ENCODE results near the gene TSPAN17.

TSPAN17 gene

DNA sequence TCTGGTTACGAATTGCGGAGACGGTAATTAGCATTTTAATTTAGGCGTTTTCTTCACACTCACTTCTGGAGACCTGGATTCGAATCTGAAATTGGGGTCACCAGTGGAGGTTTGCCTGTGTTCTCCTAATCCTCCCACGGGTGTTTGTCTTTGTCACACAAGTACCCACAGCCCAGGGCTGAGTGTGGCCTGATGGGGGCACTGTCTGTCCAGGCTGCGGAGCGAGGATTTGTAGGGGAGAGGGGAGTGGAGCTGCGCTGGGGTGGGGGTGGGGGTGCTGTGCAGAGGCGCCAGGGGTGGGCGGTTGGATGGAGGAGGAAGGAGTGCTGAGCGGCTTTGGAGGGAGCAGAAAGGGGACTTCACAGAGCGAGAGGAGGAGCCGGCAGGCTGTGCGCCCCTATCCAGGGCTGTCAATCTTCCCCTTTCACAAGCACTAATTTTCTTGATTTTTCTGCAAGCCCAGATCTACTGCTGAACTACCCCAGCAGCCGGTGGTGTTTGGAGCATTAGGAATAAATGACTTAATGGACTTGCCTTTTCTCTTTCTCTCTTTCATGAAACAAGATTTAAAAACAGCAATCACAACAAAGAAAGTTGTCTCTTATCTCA is 53.1 kb downstream of the TSPAN17 start:
- TF ChIP-seq, protein P1, sequence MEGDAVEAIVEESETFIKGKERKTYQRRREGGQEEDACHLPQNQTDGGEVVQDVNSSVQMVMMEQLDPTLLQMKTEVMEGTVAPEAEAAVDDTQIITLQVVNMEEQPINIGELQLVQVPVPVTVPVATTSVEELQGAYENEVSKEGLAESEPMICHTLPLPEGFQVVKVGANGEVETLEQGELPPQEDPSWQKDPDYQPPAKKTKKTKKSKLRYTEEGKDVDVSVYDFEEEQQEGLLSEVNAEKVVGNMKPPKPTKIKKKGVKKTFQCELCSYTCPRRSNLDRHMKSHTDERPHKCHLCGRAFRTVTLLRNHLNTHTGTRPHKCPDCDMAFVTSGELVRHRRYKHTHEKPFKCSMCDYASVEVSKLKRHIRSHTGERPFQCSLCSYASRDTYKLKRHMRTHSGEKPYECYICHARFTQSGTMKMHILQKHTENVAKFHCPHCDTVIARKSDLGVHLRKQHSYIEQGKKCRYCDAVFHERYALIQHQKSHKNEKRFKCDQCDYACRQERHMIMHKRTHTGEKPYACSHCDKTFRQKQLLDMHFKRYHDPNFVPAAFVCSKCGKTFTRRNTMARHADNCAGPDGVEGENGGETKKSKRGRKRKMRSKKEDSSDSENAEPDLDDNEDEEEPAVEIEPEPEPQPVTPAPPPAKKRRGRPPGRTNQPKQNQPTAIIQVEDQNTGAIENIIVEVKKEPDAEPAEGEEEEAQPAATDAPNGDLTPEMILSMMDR (conservative IDR thresholded peaks at IDR 0.05; ENCODE audit: low read depth, low read length): no peak
- Histone ChIP-seq H3K27ac (no peak overlapping the region), H2AFZ (ENCODE audit: low read depth) (no peak overlapping the region), H3K9ac (no peak overlapping the region), H3K4me2 (no peak overlapping the region), H3K79me2 (ENCODE audit: insufficient read depth, low read depth) (no peaks in the 10 kb centered on the region), H3K4me1 (ENCODE audit: low read depth, poor library complexity, severe bottlenecking) (no peaks in the 10 kb centered on the region), H3K4me3 (IDR thresholded peaks at IDR 0.05; ENCODE audit: insufficient read depth, low read depth, low read length) (no peak overlapping the region), H4K20me1 (ENCODE audit: insufficient read depth) (no peaks in the 10 kb centered on the region), H3K36me3 (ENCODE audit: insufficient read depth) (no peaks in the 10 kb centered on the region), H3K27me3 (ENCODE audit: insufficient read depth, low read depth) (peaks cover 15% of the 10 kb centered on the region; the same call in 1 of the 2 replicates)

DNA sequence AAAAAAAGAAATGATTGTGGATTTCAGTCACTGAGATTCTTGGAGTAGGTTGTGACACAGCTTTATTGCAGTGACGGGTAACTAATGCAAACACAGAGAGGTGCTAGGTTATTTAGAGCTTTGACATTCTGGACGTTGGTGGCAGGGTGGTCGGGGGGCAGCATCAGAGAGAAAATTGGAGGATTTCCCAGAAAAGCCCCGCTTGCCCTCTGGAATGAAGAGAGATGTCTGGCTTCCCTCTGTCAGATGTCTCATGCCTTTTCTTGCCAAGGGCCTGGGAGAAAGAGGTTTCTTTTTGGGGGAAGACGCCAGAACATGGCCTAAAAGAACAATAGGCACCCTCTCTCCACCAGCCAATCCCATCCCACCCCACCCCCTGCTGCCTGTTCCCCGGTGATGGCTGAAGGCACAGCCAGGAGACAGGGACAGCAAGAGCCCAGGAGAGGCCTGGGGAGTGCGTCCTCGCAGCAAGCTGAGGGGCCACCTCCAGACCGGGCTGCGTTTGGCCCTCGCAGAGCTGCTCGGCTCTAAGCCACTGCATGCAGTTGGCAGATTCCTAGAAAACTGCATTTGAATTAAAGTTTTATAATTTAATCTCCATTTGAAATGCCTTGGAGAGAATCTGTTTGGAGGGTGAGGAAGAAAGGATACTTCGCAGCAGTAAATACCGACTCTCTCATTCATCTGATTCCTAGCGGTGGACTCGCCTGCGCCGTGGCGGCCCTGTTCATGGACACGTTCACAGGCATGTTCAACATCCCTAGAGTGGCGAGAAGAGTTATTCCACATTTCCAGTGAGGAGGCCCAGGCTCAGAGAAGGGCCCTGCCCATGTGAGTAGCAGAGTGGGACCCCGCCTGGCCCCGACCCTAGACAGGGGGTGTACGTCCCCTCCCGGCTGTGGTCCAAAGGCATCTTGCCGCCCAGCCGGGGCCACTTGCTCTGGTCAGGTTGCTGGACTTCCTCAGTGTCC is 55.7 kb downstream of the TSPAN17 start:
- Histone ChIP-seq H3K27ac (no peak overlapping the region), H3K4me1 (ENCODE audit: low read depth, poor library complexity, severe bottlenecking) (no peaks in the 10 kb centered on the region), H3K36me3 (ENCODE audit: insufficient read depth) (no peaks in the 10 kb centered on the region), H3K27me3 (ENCODE audit: insufficient read depth, low read depth) (peaks cover 14% of the 10 kb centered on the region; the same call in 1 of the 2 replicates), H4K20me1 (ENCODE audit: insufficient read depth) (no peaks in the 10 kb centered on the region), H3K4me2 (no peak overlapping the region), H3K79me2 (ENCODE audit: insufficient read depth, low read depth) (no peaks in the 10 kb centered on the region), H3K4me3 (IDR thresholded peaks at IDR 0.05; ENCODE audit: insufficient read depth, low read depth, low read length) (no peak overlapping the region), H3K9ac (no peak overlapping the region), H2AFZ (ENCODE audit: low read depth) (no peak overlapping the region)
- TF ChIP-seq, protein P1 (conservative IDR thresholded peaks at IDR 0.05; ENCODE audit: low read depth, low read length): no peak

DNA sequence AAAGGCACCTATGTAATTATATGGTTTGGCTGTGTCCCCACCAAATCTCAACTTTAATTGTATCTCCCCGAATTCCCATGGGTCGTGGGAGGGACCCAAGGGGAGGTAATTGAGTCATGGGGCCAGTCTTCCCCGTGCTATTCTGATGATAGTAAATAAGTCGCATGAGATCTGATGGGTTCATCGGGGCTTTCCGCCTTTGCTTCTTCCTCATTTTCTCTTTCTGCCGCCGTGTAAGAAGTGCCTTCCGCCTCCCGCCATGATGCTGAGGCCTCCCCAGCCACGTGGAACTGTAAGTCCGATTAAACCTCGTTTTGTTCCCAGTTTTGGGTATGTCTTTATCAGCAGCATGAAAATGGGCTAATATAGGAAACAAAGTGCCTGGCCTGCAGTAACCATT is 56.6 kb downstream of the TSPAN17 start:
- Histone ChIP-seq H3K79me2 (ENCODE audit: insufficient read depth, low read depth) (no peaks in the 10 kb centered on the region), H3K4me3 (IDR thresholded peaks at IDR 0.05; ENCODE audit: insufficient read depth, low read depth, low read length) (no peak overlapping the region), H3K36me3 (ENCODE audit: insufficient read depth) (no peaks in the 10 kb centered on the region), H3K4me1 (ENCODE audit: low read depth, poor library complexity, severe bottlenecking) (no peaks in the 10 kb centered on the region), H3K27ac (no peak overlapping the region), H4K20me1 (ENCODE audit: insufficient read depth) (no peaks in the 10 kb centered on the region), H2AFZ (ENCODE audit: low read depth) (no peak overlapping the region), H3K9ac (no peak overlapping the region), H3K27me3 (ENCODE audit: insufficient read depth, low read depth) (peaks cover 12% of the 10 kb centered on the region; the same call in 1 of the 2 replicates), H3K4me2 (no peak overlapping the region)
- TF ChIP-seq, protein P1 (conservative IDR thresholded peaks at IDR 0.05; ENCODE audit: low read depth, low read length): no peak

DNA sequence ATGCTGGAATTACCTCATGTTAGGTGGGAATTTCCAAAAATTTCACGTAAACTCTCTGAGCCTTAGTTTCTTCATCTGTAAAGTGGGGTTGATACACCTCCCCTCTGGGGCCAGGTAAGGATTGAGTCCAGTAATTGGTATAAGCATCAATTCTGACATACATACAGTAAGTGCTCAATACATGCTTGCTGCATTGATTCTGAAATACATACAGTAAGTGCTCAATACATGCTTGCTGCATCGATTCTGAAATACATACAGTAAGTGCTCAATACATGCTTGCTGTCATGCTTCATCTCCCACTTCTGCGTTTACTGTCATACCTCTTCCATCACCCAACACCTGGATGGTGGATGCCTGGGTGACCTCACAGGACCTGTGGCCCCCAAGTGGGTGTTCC is 57.1 kb downstream of the TSPAN17 start:
- no peaks in the 10 kb centered on the region for H3K4me1 ChIP-seq (ENCODE audit: low read depth, poor library complexity, severe bottlenecking)

More for the DNA sequence above, 57.1 kb downstream of the TSPAN17 start:
- no peak overlapping the region for H2AFZ ChIP-seq (ENCODE audit: low read depth)
- H3K79me2 ChIP-seq (ENCODE audit: insufficient read depth, low read depth): no peaks in the 10 kb centered on the region
- no peak overlapping the region for H3K4me3 ChIP-seq (IDR thresholded peaks at IDR 0.05; ENCODE audit: insufficient read depth, low read depth, low read length)
- H3K27me3 ChIP-seq (ENCODE audit: insufficient read depth, low read depth): peaks cover 12% of the 10 kb centered on the region; the same call in 1 of the 2 replicates
- H4K20me1 ChIP-seq (ENCODE audit: insufficient read depth): no peaks in the 10 kb centered on the region
- H3K36me3 ChIP-seq (ENCODE audit: insufficient read depth): no peaks in the 10 kb centered on the region
- TF ChIP-seq, protein P1 (conservative IDR thresholded peaks at IDR 0.05; ENCODE audit: low read depth, low read length): no peak
- no peak overlapping the region for H3K27ac ChIP-seq
- no peak overlapping the region for H3K4me2 ChIP-seq
- H3K9ac ChIP-seq: no peak overlapping the region

Measured in KMS-11 (cell line).